Endothelial cell of umbilical vein (primary cell): ENCODE data around the gene TMEM151B. TPM values are rescaled to one million over a fixed set of nuclear protein-coding genes. Genes with fewer than 3 reads are reported as not detected.

Experiments used
- BruUV-seq: library from RNA; stranded (reverse); fragments of 400-500 nt; replicated peaks from 2 replicates; lab custom pipeline; 2021; lab: Mats Ljungman, UMichigan
- CTCF ChIA-PET: fragments of 300-600, 350-600 bp; sonication (Branson Sonifier 250); formaldehyde crosslinking; loops from one replicate; lab custom pipeline; 2021; ENCODE audit warnings: antibody characterized with exemption, inconsistent platforms; lab: Charles Lee
- POLR2A ChIA-PET: fragments of 300-600, 350-600 bp; sonication (Branson Sonifier 250); formaldehyde crosslinking; loops from one replicate; lab custom pipeline; 2021; ENCODE audit warnings: antibody characterized with exemption, inconsistent platforms; lab: Charles Lee
- DNase-seq: peaks from one replicate; pipeline ENCODE4 v3.0.0-alpha.2; 2011; ENCODE audit warnings: low read depth, low spot score
- FAIRE-seq: peaks from 2 replicates; lab custom pipeline; 2011; peaks lifted over from hg19 to GRCh38; lab: Jason Lieb, UNC
- H2AFZ ChIP-seq: 2 replicates; pipeline ENCODE4 v1.6.0; 2012; ENCODE audit warnings: low read depth, low read length, control low read depth, inconsistent platforms
- H3K27ac ChIP-seq: 2 replicates; pipeline ENCODE4 v1.5.1; 2011; ENCODE audit warnings: low read depth, mild to moderate bottlenecking, control low read depth, low read length, moderate library complexity; ENCODE audit not compliant: insufficient read depth
- H3K27me3 ChIP-seq, 2 experiments: 2 replicates each; pipeline versions ENCODE4 v1.6.0 to v1.6.1; 2011; ENCODE audit warnings: low read length in 2 of 2, mixed read lengths in 1 of 2; ENCODE audit not compliant: control insufficient read depth in 2 of 2, insufficient read depth in 2 of 2
- H3K36me3 ChIP-seq, 2 experiments: 2 replicates in 1 of 2; 3 replicates in 1 of 2; pipeline ENCODE4 v1.5.1; 2011; ENCODE audit warnings: low read length in 2 of 2, mild to moderate bottlenecking in 1 of 2, moderate library complexity in 1 of 2; ENCODE audit not compliant: control insufficient read depth in 2 of 2, insufficient read depth in 2 of 2; ENCODE audit errors: extremely low read depth in 1 of 2
- H3K4me1 ChIP-seq: 3 replicates; pipeline ENCODE4 v1.5.1; 2011; ENCODE audit warnings: mild to moderate bottlenecking, low read length; ENCODE audit not compliant: control insufficient read depth, insufficient read depth; ENCODE audit errors: extremely low read depth
- H3K4me2 ChIP-seq: 2 replicates; pipeline ENCODE4 v1.6.1; 2011; ENCODE audit warnings: low read length, control low read depth, mixed read lengths; ENCODE audit not compliant: insufficient read depth
- H3K4me3 ChIP-seq, 3 experiments: fragments of 200-600 bp in 1 of 3; sonication (generic), shearing (Covaris generic) in 1 of 3; replicated peaks in 1 of 3; 2 replicates each; pipeline ENCODE4 v1.5.1; 2011 to 2016; ENCODE audit warnings: control low read depth in 3 of 3, low read length in 3 of 3, mild to moderate bottlenecking in 2 of 3, inconsistent platforms in 1 of 3, low read depth in 1 of 3, moderate library complexity in 1 of 3; ENCODE audit not compliant: insufficient read depth in 1 of 3
- H3K79me2 ChIP-seq: 2 replicates; pipeline ENCODE4 v1.6.0; 2012; ENCODE audit warnings: low read length, inconsistent platforms; ENCODE audit not compliant: control insufficient read depth, insufficient read depth
- H3K9ac ChIP-seq: replicated peaks from 2 replicates; pipeline ENCODE3; 2011; ENCODE audit warnings: low read length, control low read depth; ENCODE audit not compliant: insufficient read depth; ENCODE audit errors: extremely low read depth
- H3K9me1 ChIP-seq: replicated peaks from 3 replicates; pipeline ENCODE4 v1.6.0; 2011; ENCODE audit warnings: mild to moderate bottlenecking, low read length; ENCODE audit not compliant: control insufficient read depth, insufficient read depth; ENCODE audit errors: extremely low read depth
- H3K9me3 ChIP-seq: replicated peaks from 2 replicates; pipeline ENCODE4 v1.5.1; 2012; ENCODE audit warnings: low read length, inconsistent platforms; ENCODE audit not compliant: control insufficient read depth, insufficient read depth
- H4K20me1 ChIP-seq: replicated peaks from 2 replicates; pipeline ENCODE3; 2011; ENCODE audit warnings: mild to moderate bottlenecking, low read length; ENCODE audit not compliant: control insufficient read depth, insufficient read depth; ENCODE audit errors: extremely low read depth
- CTCF ChIP-seq, 2 donors: IDR thresholded peaks; 1 replicate in 1 of 2; 2 replicates in 1 of 2; pipeline ENCODE4 v1.5.1; 2011; ENCODE audit warnings: low read length in 2 of 2, mild to moderate bottlenecking in 2 of 2, moderate library complexity in 2 of 2, control low read depth in 1 of 2, inconsistent platforms in 1 of 2, low read depth in 1 of 2; ENCODE audit not compliant: insufficient read depth in 1 of 2; ENCODE audit errors: extremely low read depth in 1 of 2
- EZH2 ChIP-seq: IDR thresholded peaks from 2 replicates; pipeline ENCODE4 v1.6.1; 2012; ENCODE audit warnings: borderline replicate concordance, low read depth, mild to moderate bottlenecking, moderate library complexity, low read length, inconsistent platforms; ENCODE audit not compliant: severe bottlenecking
- FOS ChIP-seq: IDR thresholded peaks from 2 replicates; pipeline ENCODE4 v1.6.1; 2011; ENCODE audit warnings: mild to moderate bottlenecking, low read length, moderate library complexity, borderline replicate concordance; ENCODE audit not compliant: insufficient read depth
- GATA2 ChIP-seq: IDR thresholded peaks from 2 replicates; pipeline ENCODE4 v1.7.0; 2011; ENCODE audit warnings: low read depth, mild to moderate bottlenecking, moderate library complexity, mixed read lengths, low read length; ENCODE audit not compliant: insufficient read length, insufficient read depth
- JUN ChIP-seq: IDR thresholded peaks from 2 replicates; pipeline ENCODE4 v1.6.1; 2011; ENCODE audit warnings: borderline replicate concordance, low read depth; ENCODE audit not compliant: insufficient read length, insufficient read depth
- MYC ChIP-seq: IDR thresholded peaks from one replicate; pipeline ENCODE4 v1.6.1; 2011; ENCODE audit warnings: mild to moderate bottlenecking, low read depth, low read length
- POLR2A ChIP-seq: IDR thresholded peaks from 2 replicates; pipeline ENCODE4 v1.6.1; 2012; ENCODE audit warnings: low read depth, mild to moderate bottlenecking, control low read depth, low read length
- POLR2AphosphoS5 ChIP-seq: IDR thresholded peaks from 2 replicates; pipeline ENCODE4 v1.6.1; 2012; ENCODE audit warnings: low read depth, mild to moderate bottlenecking, control low read depth, low read length, moderate library complexity; ENCODE audit not compliant: insufficient read depth
- dilution Hi-C: fragments of 300-500 bp; cut with MboI; formaldehyde crosslinking; loops from one replicate; pipeline ENCODE4 v1.15.0; 2019; ENCODE audit warnings: low sequenced_read_pairs; ENCODE audit not compliant: extremely low pct_ligation_motif_present
- intact Hi-C: fragments of 100-400 bp; cut with micrococcal nuclease; formaldehyde crosslinking; loops from one replicate; pipeline ENCODE4 v1.10.0; 2022
- polyA plus RNA-seq, 4 experiments: library from polyadenylated mRNA; depleted of rRNA in 3 of 4; stranded (reverse) in 3 of 4; unstranded in 1 of 4; fragments of >200 nt; gene quantifications; 2 replicates each; pipeline versions ENCODE4 v1.2.1 to v1.2.3, GENCODE V29; 2011 to 2012; ENCODE audit warnings: missing spikeins in 1 of 4
- total RNA-seq: library from RNA; stranded (reverse); gene quantifications from 2 replicates; pipeline ENCODE4 v1.2.3, GENCODE V29; 2021
- TF ChIP-seq, protein P1 (sequence below): IDR thresholded peaks from 2 replicates; pipeline ENCODE4 v1.6.1; 2011; ENCODE audit not compliant: insufficient read depth, insufficient read length

TMEM151B gene
- total and polyA plus RNA-seq, 2 donors (not counting 3 experiments of a cell fraction or from before 2014, with no cell fraction given) = 0.03 to 0.07 TPM

GRCh38 chr6:44269178-44269920 is 901 bp upstream of the TMEM151B start:
- Histone ChIP-seq H3K4me3 (no peak overlapping the region), H3K4me1 (peaks cover 13% of the 10 kb centered on the region), H4K20me1 (no peaks in the 10 kb centered on the region), H3K4me2 (no peak overlapping the region), H3K36me3 (no peaks in the 10 kb centered on the region), H3K27ac (no peak overlapping the region), H3K9ac (no peak overlapping the region), H3K79me2 (peaks cover under 1% of the 10 kb centered on the region), H2AFZ (no peak overlapping the region), H3K27me3 (peaks cover 27 to 40% of the 10 kb centered on the region in 2 experiments), H3K9me1 (no peaks in the 10 kb centered on the region), H3K9me3 (no peaks in the 10 kb centered on the region)
- no peak for TF ChIP-seq JUN
- TF ChIP-seq MYC = no peak
- no peak for TF ChIP-seq POLR2A
- no peak for TF ChIP-seq FOS
- TF ChIP-seq POLR2AphosphoS5 = no peak
- no peak for TF ChIP-seq EZH2
- no peak for TF ChIP-seq CTCF (IDR thresholded peaks at IDR 0.05; ENCODE audit: extremely low read depth in 1 of 2, insufficient read depth in 1 of 2, low read depth in 1 of 2, low read length in 2 of 2)
- TF ChIP-seq GATA2 = no peak
- TF ChIP-seq, protein P1, sequence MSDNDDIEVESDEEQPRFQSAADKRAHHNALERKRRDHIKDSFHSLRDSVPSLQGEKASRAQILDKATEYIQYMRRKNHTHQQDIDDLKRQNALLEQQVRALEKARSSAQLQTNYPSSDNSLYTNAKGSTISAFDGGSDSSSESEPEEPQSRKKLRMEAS = no peak
- intact Hi-C loops = no loop called here
- dilution Hi-C loops = no loop called here
- BruUV-seq = no TSS peak
- FAIRE-seq (peak; percentile 83), DNase-seq (no peak)
- ChIA-PET POLR2A (no interaction called here), CTCF (interaction anchor here (0.6 to 6.2 kb wide), 6 partner anchors 9 to 187 kb away, joined by 3 to 154 read pairs (median 18); partner anchors contain the start of gene AARS2)
